Prostate gland (tissue), 2 donors: ENCODE measurements around the gene TIPRL. TPM values are rescaled to one million over a fixed set of nuclear protein-coding genes. Genes with fewer than 3 reads are reported as not detected.

Source experiments
- DNase-seq: peaks from one replicate; pipeline ENCODE4 v3.0.0-alpha.2; 2019; ENCODE audit warnings: low spot score
- H3K27ac ChIP-seq, 2 donors: fragments of 200-600 bp; sonication (generic); 2 replicates each; pipeline ENCODE4 v1.5.1; 2017 to 2019
- H3K27me3 ChIP-seq: fragments of 200-600 bp; sonication (generic); replicated peaks from 2 replicates; pipeline ENCODE4 v1.5.1; 2019; ENCODE audit not compliant: insufficient read depth
- H3K36me3 ChIP-seq, 2 donors: fragments of 200-600 bp; sonication (generic); 1 replicate in 1 of 2; 2 replicates in 1 of 2; pipeline versions ENCODE4 v1.5.1 to v1.8.1; 2017 to 2019
- H3K4me1 ChIP-seq: fragments of 200-600 bp; sonication (generic); replicated peaks from 2 replicates; pipeline ENCODE4 v1.5.1; 2019
- H3K4me3 ChIP-seq, 2 donors: fragments of 200-600 bp; sonication (generic); 2 replicates each; pipeline ENCODE4 v1.5.1; 2017 to 2019
- H3K9me3 ChIP-seq: fragments of 200-600 bp; sonication (generic); 2 replicates; pipeline ENCODE4 v1.5.1; 2017
- POLR2A ChIP-seq: fragments of 450-650 bp; IDR thresholded peaks from one replicate; pipeline ENCODE4 v1.6.1; 2016; ENCODE audit warnings: antibody characterized with exemption, mild to moderate bottlenecking
- POLR2AphosphoS5 ChIP-seq: sonication (generic); formaldehyde crosslinking; IDR thresholded peaks from one replicate; pipeline ENCODE4 v1.6.1; 2017; ENCODE audit warnings: antibody characterized with exemption
- WGBS: methylation state at CpG from one replicate; pipeline ENCODE4 v1.1.5; 2018; 5-methylcytosine and 5-hydroxymethylcytosine counted together
- intact Hi-C: fragments of 100-400 bp; cut with DNase I; formaldehyde crosslinking; loops from one replicate; pipeline ENCODE4 v1.14.2; 2022
- total RNA-seq, 2 donors: library from RNA; depleted of rRNA; stranded (reverse); fragments of >200 nt; gene quantifications; one replicate each; pipeline ENCODE4 v1.1.0, GENCODE V29; 2016
- TF ChIP-seq, protein P1 (sequence below), 4 experiments: fragments of 200-600 bp in 2 of 4; fragments of 450-650 bp in 2 of 4; sonication (generic) in 2 of 4; IDR thresholded peaks; 1 replicate in 3 of 4; 2 replicates in 1 of 4; pipeline ENCODE4 v1.5.1; 2016 to 2019; ENCODE audit warnings: antibody characterized with exemption in 4 of 4, mild to moderate bottlenecking in 2 of 4, moderate library complexity in 2 of 4

TIPRL gene
- total RNA-seq, 2 donors from 2014 or later, result 14.2 to 29.9 TPM

DNA sequence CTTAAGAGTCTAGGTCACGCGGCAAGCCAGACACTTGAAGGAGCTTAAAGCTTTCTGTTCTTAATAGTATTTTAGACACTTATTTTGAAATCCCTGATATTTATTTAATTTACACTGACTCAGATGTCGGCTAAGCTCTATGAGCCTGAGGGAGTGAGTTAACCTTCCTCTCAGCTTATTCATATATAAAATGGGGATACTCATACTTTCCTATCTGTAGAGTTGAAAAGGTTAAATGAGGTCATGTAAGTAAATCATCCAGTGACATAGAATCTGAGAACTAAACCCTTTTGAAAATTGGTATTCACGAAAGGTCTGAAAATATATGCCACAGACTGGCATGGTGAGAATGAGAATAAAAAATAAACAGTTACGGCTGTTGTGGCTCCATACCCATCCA is 40.6 kb upstream of the TIPRL start:
- intact Hi-C loops, result loop anchor here (5.0 kb wide), 1 partner anchor 46 kb away; no protein-coding TSS in a partner anchor
- no peaks in the 10 kb centered on the region for H3K27me3 ChIP-seq
- TF ChIP-seq, protein P1, sequence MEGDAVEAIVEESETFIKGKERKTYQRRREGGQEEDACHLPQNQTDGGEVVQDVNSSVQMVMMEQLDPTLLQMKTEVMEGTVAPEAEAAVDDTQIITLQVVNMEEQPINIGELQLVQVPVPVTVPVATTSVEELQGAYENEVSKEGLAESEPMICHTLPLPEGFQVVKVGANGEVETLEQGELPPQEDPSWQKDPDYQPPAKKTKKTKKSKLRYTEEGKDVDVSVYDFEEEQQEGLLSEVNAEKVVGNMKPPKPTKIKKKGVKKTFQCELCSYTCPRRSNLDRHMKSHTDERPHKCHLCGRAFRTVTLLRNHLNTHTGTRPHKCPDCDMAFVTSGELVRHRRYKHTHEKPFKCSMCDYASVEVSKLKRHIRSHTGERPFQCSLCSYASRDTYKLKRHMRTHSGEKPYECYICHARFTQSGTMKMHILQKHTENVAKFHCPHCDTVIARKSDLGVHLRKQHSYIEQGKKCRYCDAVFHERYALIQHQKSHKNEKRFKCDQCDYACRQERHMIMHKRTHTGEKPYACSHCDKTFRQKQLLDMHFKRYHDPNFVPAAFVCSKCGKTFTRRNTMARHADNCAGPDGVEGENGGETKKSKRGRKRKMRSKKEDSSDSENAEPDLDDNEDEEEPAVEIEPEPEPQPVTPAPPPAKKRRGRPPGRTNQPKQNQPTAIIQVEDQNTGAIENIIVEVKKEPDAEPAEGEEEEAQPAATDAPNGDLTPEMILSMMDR (IDR thresholded peaks at IDR 0.05), result no peak
- no peak for TF ChIP-seq POLR2AphosphoS5
- no peak for TF ChIP-seq POLR2A
- peak overlapping the region; percentile 86 to 87 for H3K27ac ChIP-seq
- H3K4me1 ChIP-seq, result no peaks in the 10 kb centered on the region
- DNase-seq, result no peak
- H3K36me3 ChIP-seq, result no peaks in the 10 kb centered on the region
- 74% methylated on average over 5 of the region's 5 CpGs for WGBS
- no peak overlapping the region for H3K4me3 ChIP-seq
- no peaks in the 10 kb centered on the region for H3K9me3 ChIP-seq

DNA sequence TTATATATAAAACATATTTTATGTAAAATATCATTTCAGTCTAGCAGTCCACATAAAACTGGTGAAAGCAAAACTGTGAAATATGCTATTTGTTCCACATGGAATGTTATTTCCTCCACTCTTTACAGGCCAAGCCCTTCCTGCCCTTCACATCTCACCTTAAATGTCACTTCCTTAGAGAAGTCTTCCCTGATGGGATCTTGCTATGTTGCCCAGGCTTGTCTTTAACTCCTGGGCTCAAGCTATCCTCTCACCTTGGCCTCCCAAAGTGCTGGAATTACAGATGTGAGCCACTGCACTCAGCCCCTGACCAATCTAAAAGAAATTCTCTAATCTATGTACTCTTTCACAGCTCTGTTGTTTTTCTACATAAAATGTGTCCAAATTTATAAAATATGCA is 39.7 kb upstream of the TIPRL start:
- no peak for DNase-seq
- no peaks in the 10 kb centered on the region for H3K36me3 ChIP-seq
- no peaks in the 10 kb centered on the region for H3K27me3 ChIP-seq
- intact Hi-C loops, result loop anchor here (5.0 kb wide), 1 partner anchor 47 kb away; no protein-coding TSS in a partner anchor
- H3K9me3 ChIP-seq, result no peaks in the 10 kb centered on the region
- no peak overlapping the region for H3K4me3 ChIP-seq
- no peak overlapping the region for H3K27ac ChIP-seq
- no peak for TF ChIP-seq POLR2AphosphoS5
- TF ChIP-seq, protein P1 (IDR thresholded peaks at IDR 0.05), result no peak
- no peak for TF ChIP-seq POLR2A
- no peaks in the 10 kb centered on the region for H3K4me1 ChIP-seq

DNA sequence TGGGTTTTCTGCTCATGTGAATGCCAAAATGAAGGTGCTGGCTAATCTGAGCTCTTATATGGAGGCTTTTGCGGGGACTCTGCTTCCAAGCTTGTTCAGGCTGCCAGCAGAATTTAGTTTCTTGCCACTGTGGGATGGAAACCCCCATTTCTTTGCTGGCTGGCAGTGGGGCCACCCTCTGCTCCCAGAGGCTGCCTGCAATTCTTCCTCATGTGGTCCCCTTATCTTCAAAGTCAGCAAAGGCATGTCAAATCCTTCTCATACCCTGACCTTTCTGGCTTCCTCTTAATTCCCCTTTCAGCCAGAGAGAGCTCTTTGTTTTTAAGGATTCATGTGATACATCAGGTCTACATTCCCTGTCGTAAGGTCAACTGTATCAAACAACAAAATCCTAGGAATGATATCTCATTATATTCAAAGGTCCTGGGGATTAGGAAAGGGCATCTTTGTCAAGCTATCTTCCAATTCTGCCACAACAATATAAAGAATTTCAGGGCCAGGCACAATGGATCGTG is 36.8 kb upstream of the TIPRL start:
- TF ChIP-seq POLR2AphosphoS5 (no peak), POLR2A (no peak)
- TF ChIP-seq, protein P1 (IDR thresholded peaks at IDR 0.05), result no peak
- Histone ChIP-seq H3K4me3 (no peak overlapping the region), H3K36me3 (no peaks in the 10 kb centered on the region), H3K27ac (no peak overlapping the region), H3K9me3 (no peaks in the 10 kb centered on the region), H3K27me3 (no peaks in the 10 kb centered on the region), H3K4me1 (no peaks in the 10 kb centered on the region)
- no peak for DNase-seq
- intact Hi-C loops, result no loop called here
- WGBS, result 96% methylated on average over 3 of the region's 3 CpGs

DNA sequence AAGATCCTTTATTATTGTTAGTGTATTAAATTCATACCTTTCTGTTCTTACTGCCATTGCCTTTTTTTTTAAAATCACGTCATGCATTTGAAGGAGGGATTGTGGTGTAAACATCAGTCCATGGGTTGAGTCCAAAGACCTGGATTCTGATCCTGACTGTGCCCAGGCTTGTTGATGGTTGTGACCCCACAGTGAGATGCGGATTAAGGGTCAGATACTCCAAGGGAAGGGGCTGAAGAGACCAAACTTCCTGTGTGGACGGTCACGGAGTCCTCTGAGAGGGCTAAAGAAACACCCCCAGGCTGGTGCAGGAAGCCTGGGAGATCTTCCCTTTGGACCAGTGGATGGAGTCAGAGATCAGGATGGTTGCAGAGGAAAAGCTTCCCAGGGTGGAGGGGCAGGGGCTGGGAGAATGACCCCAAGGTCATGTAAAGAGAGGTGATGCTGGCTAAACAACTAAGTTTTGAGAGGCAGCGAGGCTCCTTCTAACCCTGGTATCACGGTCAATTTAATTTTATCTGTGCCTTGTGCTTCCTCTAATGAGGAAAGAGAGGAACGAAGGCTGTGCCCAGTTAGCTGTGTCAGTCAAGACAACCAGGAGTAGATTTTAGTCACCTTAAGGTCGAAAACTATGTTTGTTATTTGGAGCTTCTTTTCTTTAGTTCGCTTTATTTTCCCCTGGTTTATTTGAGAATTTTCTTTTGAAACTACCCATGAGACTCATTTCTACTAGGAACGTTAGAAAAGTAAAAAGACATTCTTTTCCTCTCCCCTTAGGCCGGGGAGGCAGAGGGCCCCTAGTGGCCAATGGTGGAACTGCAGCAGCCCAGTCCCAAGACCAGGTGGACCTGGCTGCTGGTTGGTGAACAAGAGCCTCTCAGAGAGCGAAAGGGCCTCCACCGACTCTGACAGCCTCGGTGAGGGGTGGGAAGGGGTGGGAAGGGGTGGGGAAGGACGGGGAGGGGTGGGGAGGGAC is 33.3 kb upstream of the TIPRL start:
- no peaks in the 10 kb centered on the region for H3K36me3 ChIP-seq
- H3K4me1 ChIP-seq, result no peaks in the 10 kb centered on the region
- TF ChIP-seq POLR2AphosphoS5 (peak; percentile 53), POLR2A (no peak)
- TF ChIP-seq, protein P1 (IDR thresholded peaks at IDR 0.05), result peak; percentile 85 to 95 (median 90)
- no peaks in the 10 kb centered on the region for H3K27me3 ChIP-seq
- H3K9me3 ChIP-seq, result no peaks in the 10 kb centered on the region
- no peak overlapping the region for H3K27ac ChIP-seq
- 30% methylated on average over 15 of the region's 15 CpGs for WGBS
- H3K4me3 ChIP-seq, result no peak overlapping the region
- intact Hi-C loops, result no loop called here
- DNase-seq, result peak; percentile 70
